Osteoblast (primary cell): Measurements from ENCODE around the gene HSF5. TPM values are rescaled to one million over a fixed set of nuclear protein-coding genes. Genes with fewer than 3 reads are reported as not detected.

ENCODE experiments used
- DNase-seq: peaks from one replicate; pipeline ENCODE4 v3.0.0; 2011; ENCODE audit warnings: low spot score, mixed read lengths; ENCODE audit not compliant: insufficient read length; ENCODE audit errors: missing footprints
- H2AFZ ChIP-seq: 2 replicates; pipeline ENCODE4 v1.6.0; 2011; ENCODE audit warnings: mild to moderate bottlenecking, low read length
- H3K27ac ChIP-seq: 2 replicates; pipeline ENCODE4 v1.5.1; 2011; ENCODE audit warnings: mild to moderate bottlenecking, low read depth, low read length, moderate library complexity
- H3K27me3 ChIP-seq: 2 replicates; pipeline ENCODE4 v1.6.0; 2012; ENCODE audit warnings: mild to moderate bottlenecking, control low read depth, inconsistent platforms, low read length, moderate library complexity; ENCODE audit not compliant: insufficient read depth
- H3K36me3 ChIP-seq: 2 replicates; pipeline ENCODE4 v1.5.1; 2011; ENCODE audit warnings: mild to moderate bottlenecking, low read length, control low read depth, moderate library complexity; ENCODE audit not compliant: insufficient read depth
- H3K4me1 ChIP-seq: 2 replicates; pipeline ENCODE4 v1.5.1; 2011; ENCODE audit warnings: mild to moderate bottlenecking, low read length, control low read depth, moderate library complexity; ENCODE audit not compliant: insufficient read depth
- H3K4me2 ChIP-seq: 2 replicates; pipeline ENCODE4 v1.6.0; 2011; ENCODE audit warnings: mild to moderate bottlenecking, low read length; ENCODE audit not compliant: insufficient read depth
- H3K4me3 ChIP-seq: fragments of 200-600 bp; sonication (generic); 3 replicates; pipeline ENCODE4 v1.5.1; 2012; ENCODE audit warnings: mild to moderate bottlenecking, low read length, inconsistent platforms; ENCODE audit not compliant: insufficient read depth
- H3K79me2 ChIP-seq: 2 replicates; pipeline ENCODE4 v1.6.0; 2012; ENCODE audit warnings: mild to moderate bottlenecking, low read length, control low read depth, inconsistent platforms; ENCODE audit not compliant: insufficient read depth
- H3K9me3 ChIP-seq: 2 replicates; pipeline ENCODE4 v1.5.1; 2011; ENCODE audit warnings: low read depth, low read length, control low read depth
- H4K20me1 ChIP-seq: 2 replicates; pipeline ENCODE4 v1.6.0; 2012; ENCODE audit warnings: mild to moderate bottlenecking, low read length, control low read depth; ENCODE audit not compliant: insufficient read depth
- CTCF ChIP-seq: IDR thresholded peaks from 2 replicates; pipeline ENCODE4 v1.5.1; 2011; ENCODE audit warnings: mild to moderate bottlenecking, low read depth, low read length, moderate library complexity; ENCODE audit errors: extremely low read depth
- total RNA-seq: library from RNA; depleted of rRNA; stranded (reverse); fragments of >200 nt; gene quantifications from 2 replicates; pipeline ENCODE4 v1.2.3, GENCODE V29; 2012

The HSF5 gene
- total RNA-seq, 1 donor: under 0.01 TPM

DNA sequence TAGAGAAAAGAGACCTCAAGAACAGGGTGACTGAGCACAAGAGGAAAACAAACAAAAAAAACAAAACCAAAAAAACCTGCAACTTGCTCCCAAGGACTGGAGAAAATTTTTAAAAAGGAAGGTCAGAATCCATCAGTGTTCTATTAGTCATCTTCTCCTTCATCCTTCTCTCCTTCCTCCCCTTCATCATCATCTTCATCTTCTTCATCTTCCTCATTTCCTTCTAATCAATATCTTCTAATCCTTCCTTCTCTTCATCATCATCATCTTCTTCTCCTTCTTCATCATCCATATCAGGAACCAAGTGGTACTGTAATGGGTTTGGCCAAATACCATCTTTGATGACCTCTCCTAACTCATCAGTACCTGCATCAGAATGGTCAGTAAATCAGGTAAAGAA, 12.2 kb downstream of the HSF5 start:
- H4K20me1 ChIP-seq: no peaks in the 10 kb centered on the region
- no peak overlapping the region for H3K4me3 ChIP-seq
- no peaks in the 10 kb centered on the region for H3K79me2 ChIP-seq
- H3K27me3 ChIP-seq: no peaks in the 10 kb centered on the region
- no peak overlapping the region for H2AFZ ChIP-seq
- no peaks in the 10 kb centered on the region for H3K9me3 ChIP-seq
- H3K4me2 ChIP-seq: no peak overlapping the region
- no peaks in the 10 kb centered on the region for H3K36me3 ChIP-seq
- no peak for TF ChIP-seq CTCF
- H3K27ac ChIP-seq: no peak overlapping the region
- DNase-seq: no peak
- no peaks in the 10 kb centered on the region for H3K4me1 ChIP-seq

DNA sequence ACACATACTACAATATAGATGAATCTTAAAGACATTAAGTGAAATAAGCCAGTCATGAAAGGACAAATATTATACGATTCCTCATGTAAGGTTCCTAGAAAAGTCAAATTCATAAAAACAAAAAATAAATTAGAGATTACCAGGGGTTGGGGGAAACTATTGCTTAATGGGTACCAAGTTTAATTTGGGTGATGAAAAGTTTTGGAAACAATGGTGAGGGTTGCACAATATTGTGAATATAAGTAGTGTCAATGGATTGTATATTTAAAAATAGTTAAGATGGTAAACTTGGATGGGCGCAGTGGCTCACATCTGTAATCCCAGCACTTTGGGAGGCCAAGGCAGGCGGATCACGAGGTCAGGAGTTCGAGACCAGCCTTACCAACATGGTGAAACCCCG, 17.9 kb downstream of the HSF5 start:
- H3K27me3 ChIP-seq: peaks cover 3% of the 10 kb centered on the region
- no peak overlapping the region for H3K27ac ChIP-seq
- H3K36me3 ChIP-seq: no peaks in the 10 kb centered on the region
- H4K20me1 ChIP-seq: no peaks in the 10 kb centered on the region
- no peak overlapping the region for H2AFZ ChIP-seq
- H3K9me3 ChIP-seq: no peaks in the 10 kb centered on the region
- H3K79me2 ChIP-seq: no peaks in the 10 kb centered on the region
- no peaks in the 10 kb centered on the region for H3K4me1 ChIP-seq
- DNase-seq: no peak
- no peak overlapping the region for H3K4me3 ChIP-seq
- no peak for TF ChIP-seq CTCF
- H3K4me2 ChIP-seq: no peak overlapping the region

DNA sequence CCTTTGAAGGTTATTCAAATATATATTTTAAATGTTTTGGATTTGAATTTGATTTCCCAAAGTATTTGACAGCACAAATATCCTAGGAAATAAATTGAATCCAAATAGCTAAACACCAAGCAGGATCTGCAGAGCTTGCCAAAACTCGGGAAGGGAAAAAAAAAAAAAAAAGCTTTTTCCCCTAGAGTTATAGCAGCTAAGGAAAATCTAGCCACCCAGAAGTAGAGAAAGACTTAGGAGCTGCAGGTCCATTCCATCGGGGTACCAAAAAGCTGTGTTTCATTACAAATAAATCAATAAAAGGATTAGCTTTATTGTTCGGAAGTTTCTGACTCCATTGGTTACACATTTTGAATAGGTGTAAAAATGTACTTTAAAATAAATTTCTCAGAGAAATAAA, 19.3 kb downstream of the HSF5 start:
- no peak for DNase-seq
- H3K36me3 ChIP-seq: no peaks in the 10 kb centered on the region
- no peak overlapping the region for H3K4me2 ChIP-seq
- H2AFZ ChIP-seq: no peak overlapping the region
- no peak for TF ChIP-seq CTCF
- H3K79me2 ChIP-seq: no peaks in the 10 kb centered on the region
- peaks cover 3% of the 10 kb centered on the region for H3K27me3 ChIP-seq
- no peaks in the 10 kb centered on the region for H3K9me3 ChIP-seq
- H4K20me1 ChIP-seq: no peaks in the 10 kb centered on the region
- H3K27ac ChIP-seq: no peak overlapping the region
- no peak overlapping the region for H3K4me3 ChIP-seq
- no peaks in the 10 kb centered on the region for H3K4me1 ChIP-seq

GRCh38 chr17:58455491-58455890, 32.7 kb downstream of the HSF5 start:
- H3K27ac ChIP-seq: no peak overlapping the region
- DNase-seq: no peak
- no peaks in the 10 kb centered on the region for H3K4me1 ChIP-seq
- H3K4me3 ChIP-seq: no peak overlapping the region
- no peak overlapping the region for H3K4me2 ChIP-seq
- H4K20me1 ChIP-seq: no peaks in the 10 kb centered on the region
- no peaks in the 10 kb centered on the region for H3K79me2 ChIP-seq
- TF ChIP-seq CTCF: no peak
- H3K27me3 ChIP-seq: no peaks in the 10 kb centered on the region
- no peaks in the 10 kb centered on the region for H3K36me3 ChIP-seq
- H3K9me3 ChIP-seq: no peaks in the 10 kb centered on the region
- no peak overlapping the region for H2AFZ ChIP-seq
